OCI-M2 (cell line): Measurements from ENCODE around the gene SPAG17.

Experiments used
- DNase-seq: peaks from one replicate; lab custom pipeline; 2025; ENCODE audit not compliant: unreplicated experiment; lab: John Stamatoyannopoulos, UW

The SPAG17 gene

DNA sequence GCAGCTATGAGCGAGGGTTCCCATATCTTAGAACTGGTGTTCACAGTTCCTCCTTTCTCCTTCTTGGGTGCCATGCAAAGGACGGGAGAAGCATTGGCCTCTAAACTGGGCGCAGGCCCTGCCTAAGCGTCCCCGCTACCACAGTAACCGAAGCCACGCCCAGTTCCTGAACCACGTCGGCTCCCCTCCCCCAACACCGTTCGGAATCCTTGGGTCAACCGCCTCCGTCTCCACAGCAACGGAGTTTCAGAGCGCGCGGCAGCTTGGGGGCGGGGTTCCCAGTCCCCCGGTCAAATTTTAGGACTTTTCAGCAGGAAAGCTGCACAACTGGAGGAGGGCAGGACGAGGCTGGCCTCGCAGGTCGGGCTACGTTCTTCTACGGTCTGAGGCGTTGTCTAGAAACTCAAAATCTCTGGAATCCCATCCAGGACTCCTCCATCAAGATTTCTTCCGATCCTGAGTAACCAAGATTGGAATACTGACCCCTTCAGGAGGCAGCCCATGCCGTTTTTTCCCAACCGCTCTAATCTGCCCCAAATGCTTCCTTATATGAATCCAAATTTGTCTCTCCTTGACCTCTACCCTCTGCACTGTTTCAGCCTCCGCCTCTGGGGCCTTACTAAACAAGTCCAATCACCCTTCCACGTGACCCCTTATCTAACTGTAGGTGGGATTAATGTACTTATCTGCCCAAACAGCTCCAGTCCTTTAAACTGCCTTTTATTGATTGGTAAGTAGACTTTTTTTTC is at the start of gene SPAG17:
SPAG17 (minus strand) TSS at position 145 of the 749 bp plus-strand sequence; CDS start at position 74, 71 bp downstream.
- DNase-seq, result peak; percentile 24

- no peak for DNase-seq
Observed at GRCh38 chr1:118225471-118225870, 40.4 kb upstream of the SPAG17 start.

DNA sequence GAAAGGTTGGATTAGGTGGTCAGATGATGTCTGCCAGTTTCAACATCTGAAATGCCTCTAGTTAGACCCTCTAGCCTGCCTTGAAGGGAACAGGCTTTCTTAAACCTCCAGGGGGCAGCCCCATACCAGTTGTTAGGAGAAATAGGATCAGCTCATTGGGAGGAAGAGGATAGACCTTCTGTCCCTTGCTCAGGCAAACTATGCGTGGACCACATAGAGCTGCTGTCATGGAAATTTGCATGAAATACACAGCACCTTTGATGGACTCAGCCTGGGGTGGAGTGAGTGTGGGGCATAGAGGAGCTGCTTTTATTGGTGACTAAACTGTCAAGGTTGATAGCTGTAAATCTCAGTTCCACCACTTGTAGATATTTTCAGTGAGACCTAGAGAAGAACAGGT is 38.4 kb upstream of the SPAG17 start:
- no peak for DNase-seq

DNA sequence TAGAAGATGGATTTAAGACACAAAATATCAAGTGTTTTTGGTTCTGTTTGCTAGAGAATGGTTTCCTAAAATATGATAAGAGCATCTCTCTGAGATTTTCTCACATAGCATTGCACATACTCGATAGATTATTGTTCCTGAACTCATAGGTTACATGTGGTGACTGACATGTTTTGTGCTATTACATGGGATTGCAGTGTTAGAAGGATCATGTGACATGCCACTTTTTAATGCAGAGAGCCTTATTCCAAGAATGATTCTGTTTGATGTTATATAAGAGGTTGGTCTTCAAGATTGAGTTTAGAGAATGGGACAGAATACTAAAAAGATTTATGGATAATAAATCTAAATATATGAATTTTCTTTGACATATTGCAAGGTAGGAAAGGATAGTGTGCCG is 34.4 kb upstream of the SPAG17 start:
- DNase-seq, result no peak

DNA sequence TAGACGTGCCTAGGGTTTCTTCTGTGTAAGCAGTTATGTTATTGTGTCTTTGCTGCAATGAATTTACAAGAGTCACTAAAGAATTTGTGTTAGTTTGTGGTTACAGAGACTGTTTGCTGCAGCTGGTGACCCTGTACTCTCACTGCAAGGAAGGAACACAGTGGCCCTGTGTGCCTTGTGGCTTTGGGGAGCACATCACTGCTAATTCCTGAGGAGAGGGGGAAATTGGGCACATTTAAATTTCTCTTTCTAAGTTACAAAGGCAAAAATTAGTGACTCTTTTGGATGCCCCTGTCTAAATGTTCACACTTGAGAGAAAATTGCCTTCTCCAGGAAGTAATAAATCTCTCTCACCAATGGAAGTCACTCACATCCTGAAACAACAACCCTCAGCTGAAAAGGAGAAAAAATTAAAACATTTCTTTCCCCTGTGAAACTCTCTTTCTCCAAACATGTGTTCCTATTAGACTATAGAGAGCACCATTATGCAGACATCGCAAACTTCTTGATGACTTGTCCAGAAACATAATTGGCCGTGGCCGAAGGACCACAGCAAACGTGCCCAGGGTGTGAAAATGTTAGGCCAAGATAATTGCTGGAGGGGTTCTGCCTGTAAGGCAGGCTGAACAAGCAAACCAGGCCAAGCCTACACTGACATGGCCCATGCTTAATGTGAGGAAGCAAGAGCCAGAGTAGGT is 32.3 kb upstream of the SPAG17 start:
- DNase-seq, result no peak

- DNase-seq, result no peak
Observed at GRCh38 chr1:118214866-118215265, 29.8 kb upstream of the SPAG17 start.

GRCh38 chr1:118210723-118211110 is 25.7 kb upstream of the SPAG17 start:
- no peak for DNase-seq

DNA sequence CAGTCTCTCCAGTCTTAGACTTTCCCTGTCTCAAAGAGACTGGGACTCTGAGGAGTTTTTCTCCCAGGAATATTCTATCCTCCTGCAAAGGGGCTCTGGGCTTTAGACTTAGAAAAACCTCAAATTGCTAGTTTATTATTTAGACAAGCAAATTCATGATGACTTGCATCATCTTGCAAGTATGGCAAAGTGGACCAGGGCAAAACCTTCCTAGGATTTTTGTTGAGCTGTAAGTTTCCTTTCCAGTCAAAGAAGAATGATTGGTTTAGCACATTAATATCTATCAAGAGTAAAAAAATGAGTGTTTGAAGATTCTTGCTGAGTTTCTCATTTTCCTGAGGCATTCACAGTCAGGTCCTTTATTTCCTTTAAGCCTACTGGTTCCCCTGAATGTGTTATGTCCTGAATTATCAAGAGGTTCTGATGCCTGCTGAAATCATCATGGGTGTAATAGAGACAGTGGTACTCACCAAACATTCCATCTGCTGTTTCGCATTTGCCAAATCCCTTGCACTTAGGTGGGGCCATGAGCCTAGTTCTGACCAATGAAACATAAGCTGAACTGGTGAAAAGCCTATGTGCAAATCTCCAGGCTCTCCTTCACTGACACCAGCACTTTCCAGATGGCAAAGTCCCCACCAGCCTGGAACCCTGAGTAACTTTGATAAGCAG is 25.2 kb upstream of the SPAG17 start:
- DNase-seq, result no peak

DNA sequence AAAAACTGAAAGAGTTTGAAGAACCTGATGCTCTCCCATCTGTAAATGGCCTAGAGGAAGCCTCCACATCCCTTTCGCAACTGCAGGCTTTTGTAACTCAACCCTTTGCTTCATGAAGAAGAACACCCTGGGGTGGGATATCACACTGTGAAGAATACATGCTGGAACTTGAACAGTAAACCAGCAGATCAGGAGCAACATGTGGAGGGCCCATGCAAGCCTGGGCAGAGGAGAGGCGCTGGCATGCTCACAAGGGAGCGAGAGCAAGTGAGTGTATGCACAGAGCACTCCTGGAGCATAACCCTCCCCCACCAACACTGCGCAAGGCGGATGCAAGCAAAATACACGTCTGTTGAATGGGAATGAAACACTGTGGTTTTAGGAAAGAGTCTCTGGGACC is 24.6 kb upstream of the SPAG17 start:
- DNase-seq, result no peak

DNA sequence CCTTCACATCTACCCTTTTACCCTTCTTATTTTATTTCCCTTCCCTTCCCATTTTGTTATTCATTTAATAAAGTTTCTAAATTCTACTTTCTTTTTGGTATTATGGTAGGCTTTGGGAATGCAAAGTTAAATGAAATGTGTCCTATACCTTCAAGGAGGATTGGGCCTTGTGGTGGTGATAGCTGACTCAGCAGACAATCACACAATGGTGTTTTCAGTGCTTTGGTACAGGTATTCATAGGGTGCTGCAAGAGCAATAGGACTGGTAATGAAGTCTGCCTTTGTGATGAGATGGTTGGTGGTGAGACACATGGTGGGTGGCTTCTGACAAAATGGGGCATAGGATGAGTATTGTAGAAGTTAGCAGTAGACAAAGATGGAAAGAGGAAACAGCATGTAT is 21.9 kb upstream of the SPAG17 start:
- DNase-seq, result no peak

GRCh38 chr1:118204648-118205047 is 19.6 kb upstream of the SPAG17 start:
- DNase-seq, result no peak

DNA sequence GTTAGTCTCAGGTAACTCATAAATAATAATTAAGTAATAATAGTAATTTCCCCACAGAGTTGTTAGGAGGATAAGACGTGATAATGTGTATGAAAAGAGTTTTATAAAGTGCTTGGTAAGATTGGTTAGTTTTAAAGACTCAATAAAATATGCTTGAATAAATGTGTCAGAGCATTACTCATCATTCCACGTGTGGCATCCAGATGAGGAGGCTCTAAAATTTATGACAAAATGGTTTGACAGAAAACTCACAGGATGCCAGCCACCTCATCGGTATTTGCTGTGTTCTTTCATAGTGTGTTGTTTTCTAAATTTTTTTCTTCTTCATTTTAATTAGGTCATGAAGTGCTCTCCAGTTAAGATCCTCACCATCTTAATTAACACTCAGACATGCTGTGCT is 19.1 kb upstream of the SPAG17 start:
- DNase-seq, result no peak

- no peak for DNase-seq
Observed at GRCh38 chr1:118202076-118202608, 17.1 kb upstream of the SPAG17 start.

DNA sequence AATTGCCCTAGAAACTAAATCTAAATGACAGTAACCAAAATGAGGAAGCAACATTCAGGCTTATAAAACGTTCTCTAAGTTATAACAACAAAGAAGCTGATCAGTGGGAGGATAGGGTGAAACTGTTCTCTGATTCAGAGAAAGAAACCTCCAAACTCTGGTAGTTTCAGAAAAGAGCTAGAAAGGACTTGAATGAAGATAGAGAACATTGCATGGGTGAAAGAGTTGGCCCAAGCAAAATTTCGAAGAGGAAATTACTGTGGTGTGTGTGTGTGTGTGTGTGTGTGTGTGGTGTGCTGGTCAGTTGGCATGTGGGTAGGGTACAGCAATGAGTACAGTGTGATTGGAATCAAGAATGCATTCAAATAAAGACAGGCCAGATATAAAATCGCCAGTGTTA is 16.5 kb upstream of the SPAG17 start:
- DNase-seq, result no peak

- no peak for DNase-seq
Observed at GRCh38 chr1:118200836-118201235, 15.8 kb upstream of the SPAG17 start.

DNA sequence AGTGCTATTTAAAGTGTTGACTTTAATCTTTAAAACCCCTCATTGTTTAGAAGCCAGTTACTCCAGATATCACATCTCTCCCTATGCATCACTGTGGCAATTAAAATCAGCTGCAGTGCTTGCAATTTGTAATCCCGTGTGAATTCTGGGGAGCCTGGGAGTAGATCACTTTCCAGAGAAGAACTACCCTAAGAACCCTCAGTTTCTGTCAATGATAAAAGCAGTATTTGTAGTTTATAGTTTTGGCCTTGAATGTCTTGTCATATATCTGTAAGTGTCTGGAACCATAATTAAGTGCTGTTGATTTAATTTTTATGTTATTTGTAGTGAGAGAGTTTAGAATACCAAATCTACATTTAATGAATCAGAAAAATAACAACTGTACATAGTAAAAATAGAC is 5.5 kb upstream of the SPAG17 start:
- no peak for DNase-seq

- no peak for DNase-seq
Observed at GRCh38 chr1:118189564-118189963, 4.5 kb upstream of the SPAG17 start.

DNA sequence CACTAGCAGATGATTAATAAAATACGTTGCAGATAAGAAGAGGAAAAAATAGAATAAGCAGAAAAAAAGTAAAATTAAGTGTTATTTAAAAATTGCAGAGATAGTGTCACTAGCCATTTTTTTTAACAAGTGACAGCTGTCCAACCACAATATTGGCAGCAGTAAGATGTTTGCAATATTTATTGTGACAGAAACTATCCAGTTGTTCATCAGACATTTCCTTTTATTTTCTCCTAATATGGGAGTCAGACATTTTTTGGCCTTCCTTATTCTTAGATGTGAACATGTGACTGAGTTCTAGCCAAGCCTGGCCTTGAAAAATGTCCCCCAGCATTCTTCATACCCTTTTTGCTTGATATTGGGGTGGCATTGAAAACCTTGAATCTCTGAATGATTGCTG is 3.4 kb upstream of the SPAG17 start:
- DNase-seq, result no peak

- DNase-seq, result no peak
Observed at GRCh38 chr1:118186026-118186425, 998 bp upstream of the SPAG17 start.

DNA sequence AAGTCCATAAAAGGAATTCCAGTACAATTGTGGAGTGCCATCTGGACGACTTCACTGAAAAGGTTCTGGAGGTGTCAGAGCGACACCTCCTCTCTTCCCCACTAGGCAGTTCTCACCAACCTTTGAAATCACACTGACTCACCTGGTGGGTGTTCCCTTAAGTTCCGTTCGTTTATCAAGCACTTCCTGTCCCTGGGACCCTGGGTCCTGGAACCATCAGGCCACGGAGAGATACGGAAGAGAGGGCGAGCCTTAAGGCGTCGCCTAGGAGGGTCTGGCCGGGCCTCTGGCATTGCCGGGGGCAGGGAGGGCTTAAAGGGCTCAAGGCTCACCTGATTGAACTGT is 317 bp downstream of the SPAG17 start:
- no peak for DNase-seq

- no peak for DNase-seq
Observed at GRCh38 chr1:118183586-118183985, 1.4 kb downstream of the SPAG17 start.

DNA sequence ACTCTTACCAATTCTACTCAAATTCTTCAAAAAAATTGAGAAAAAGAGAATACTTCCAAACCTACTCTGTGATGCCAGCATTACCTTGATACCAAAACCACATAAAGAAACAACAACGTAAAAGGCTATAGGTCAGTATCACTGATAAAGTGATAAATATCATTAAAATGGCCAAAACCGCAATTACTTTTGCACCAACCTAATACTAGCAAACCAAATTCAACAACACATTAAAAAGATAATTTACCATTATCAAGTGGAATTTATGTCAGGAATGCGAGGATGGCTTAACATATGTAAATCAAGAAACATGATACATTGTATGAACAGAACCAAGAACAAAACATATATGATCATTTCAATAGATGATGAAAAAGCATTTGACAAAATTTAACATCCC is 7.0 kb downstream of the SPAG17 start:
- DNase-seq, result no peak
